Endothelial cell of umbilical vein (primary cell): ENCODE data around the gene ARHGAP18. TPM values are rescaled to one million over a fixed set of nuclear protein-coding genes. Genes with fewer than 3 reads are reported as not detected.

Experiments
- BruUV-seq: library from RNA; stranded (reverse); fragments of 400-500 nt; replicated peaks from 2 replicates; lab custom pipeline; 2021; lab: Mats Ljungman, UMichigan
- CTCF ChIA-PET: fragments of 300-600, 350-600 bp; sonication (Branson Sonifier 250); formaldehyde crosslinking; loops from one replicate; lab custom pipeline; 2021; ENCODE audit warnings: antibody characterized with exemption, inconsistent platforms; lab: Charles Lee
- POLR2A ChIA-PET: fragments of 300-600, 350-600 bp; sonication (Branson Sonifier 250); formaldehyde crosslinking; loops from one replicate; lab custom pipeline; 2021; ENCODE audit warnings: antibody characterized with exemption, inconsistent platforms; lab: Charles Lee
- DNase-seq: peaks from one replicate; pipeline ENCODE4 v3.0.0-alpha.2; 2011; ENCODE audit warnings: low read depth, low spot score
- FAIRE-seq: peaks from 2 replicates; lab custom pipeline; 2011; peaks lifted over from hg19 to GRCh38; lab: Jason Lieb, UNC
- H2AFZ ChIP-seq: 2 replicates; pipeline ENCODE4 v1.6.0; 2012; ENCODE audit warnings: low read depth, low read length, control low read depth, inconsistent platforms
- H3K27ac ChIP-seq: 2 replicates; pipeline ENCODE4 v1.5.1; 2011; ENCODE audit warnings: low read depth, mild to moderate bottlenecking, control low read depth, low read length, moderate library complexity; ENCODE audit not compliant: insufficient read depth
- H3K27me3 ChIP-seq, 2 experiments: 2 replicates each; pipeline versions ENCODE4 v1.6.0 to v1.6.1; 2011; ENCODE audit warnings: low read length in 2 of 2, mixed read lengths in 1 of 2; ENCODE audit not compliant: control insufficient read depth in 2 of 2, insufficient read depth in 2 of 2
- H3K36me3 ChIP-seq, 2 experiments: 2 replicates in 1 of 2; 3 replicates in 1 of 2; pipeline ENCODE4 v1.5.1; 2011; ENCODE audit warnings: low read length in 2 of 2, mild to moderate bottlenecking in 1 of 2, moderate library complexity in 1 of 2; ENCODE audit not compliant: control insufficient read depth in 2 of 2, insufficient read depth in 2 of 2; ENCODE audit errors: extremely low read depth in 1 of 2
- H3K4me1 ChIP-seq: 3 replicates; pipeline ENCODE4 v1.5.1; 2011; ENCODE audit warnings: mild to moderate bottlenecking, low read length; ENCODE audit not compliant: control insufficient read depth, insufficient read depth; ENCODE audit errors: extremely low read depth
- H3K4me2 ChIP-seq: 2 replicates; pipeline ENCODE4 v1.6.1; 2011; ENCODE audit warnings: low read length, control low read depth, mixed read lengths; ENCODE audit not compliant: insufficient read depth
- H3K4me3 ChIP-seq, 3 experiments: fragments of 200-600 bp in 1 of 3; sonication (generic), shearing (Covaris generic) in 1 of 3; replicated peaks in 1 of 3; 2 replicates each; pipeline ENCODE4 v1.5.1; 2011 to 2016; ENCODE audit warnings: control low read depth in 3 of 3, low read length in 3 of 3, mild to moderate bottlenecking in 2 of 3, inconsistent platforms in 1 of 3, low read depth in 1 of 3, moderate library complexity in 1 of 3; ENCODE audit not compliant: insufficient read depth in 1 of 3
- H3K79me2 ChIP-seq: 2 replicates; pipeline ENCODE4 v1.6.0; 2012; ENCODE audit warnings: low read length, inconsistent platforms; ENCODE audit not compliant: control insufficient read depth, insufficient read depth
- H3K9ac ChIP-seq: replicated peaks from 2 replicates; pipeline ENCODE3; 2011; ENCODE audit warnings: low read length, control low read depth; ENCODE audit not compliant: insufficient read depth; ENCODE audit errors: extremely low read depth
- H3K9me1 ChIP-seq: replicated peaks from 3 replicates; pipeline ENCODE4 v1.6.0; 2011; ENCODE audit warnings: mild to moderate bottlenecking, low read length; ENCODE audit not compliant: control insufficient read depth, insufficient read depth; ENCODE audit errors: extremely low read depth
- H3K9me3 ChIP-seq: replicated peaks from 2 replicates; pipeline ENCODE4 v1.5.1; 2012; ENCODE audit warnings: low read length, inconsistent platforms; ENCODE audit not compliant: control insufficient read depth, insufficient read depth
- H4K20me1 ChIP-seq: replicated peaks from 2 replicates; pipeline ENCODE3; 2011; ENCODE audit warnings: mild to moderate bottlenecking, low read length; ENCODE audit not compliant: control insufficient read depth, insufficient read depth; ENCODE audit errors: extremely low read depth
- EZH2 ChIP-seq: IDR thresholded peaks from 2 replicates; pipeline ENCODE4 v1.6.1; 2012; ENCODE audit warnings: borderline replicate concordance, low read depth, mild to moderate bottlenecking, moderate library complexity, low read length, inconsistent platforms; ENCODE audit not compliant: severe bottlenecking
- FOS ChIP-seq: IDR thresholded peaks from 2 replicates; pipeline ENCODE4 v1.6.1; 2011; ENCODE audit warnings: mild to moderate bottlenecking, low read length, moderate library complexity, borderline replicate concordance; ENCODE audit not compliant: insufficient read depth
- GATA2 ChIP-seq: IDR thresholded peaks from 2 replicates; pipeline ENCODE4 v1.7.0; 2011; ENCODE audit warnings: low read depth, mild to moderate bottlenecking, moderate library complexity, mixed read lengths, low read length; ENCODE audit not compliant: insufficient read length, insufficient read depth
- JUN ChIP-seq: IDR thresholded peaks from 2 replicates; pipeline ENCODE4 v1.6.1; 2011; ENCODE audit warnings: borderline replicate concordance, low read depth; ENCODE audit not compliant: insufficient read length, insufficient read depth
- MAX ChIP-seq: IDR thresholded peaks from 2 replicates; pipeline ENCODE4 v1.6.1; 2011; ENCODE audit not compliant: insufficient read depth, insufficient read length
- MYC ChIP-seq: IDR thresholded peaks from one replicate; pipeline ENCODE4 v1.6.1; 2011; ENCODE audit warnings: mild to moderate bottlenecking, low read depth, low read length
- POLR2A ChIP-seq: IDR thresholded peaks from 2 replicates; pipeline ENCODE4 v1.6.1; 2012; ENCODE audit warnings: low read depth, mild to moderate bottlenecking, control low read depth, low read length
- POLR2AphosphoS5 ChIP-seq: IDR thresholded peaks from 2 replicates; pipeline ENCODE4 v1.6.1; 2012; ENCODE audit warnings: low read depth, mild to moderate bottlenecking, control low read depth, low read length, moderate library complexity; ENCODE audit not compliant: insufficient read depth
- dilution Hi-C: fragments of 300-500 bp; cut with MboI; formaldehyde crosslinking; loops from one replicate; pipeline ENCODE4 v1.15.0; 2019; ENCODE audit warnings: low sequenced_read_pairs; ENCODE audit not compliant: extremely low pct_ligation_motif_present
- intact Hi-C: fragments of 100-400 bp; cut with micrococcal nuclease; formaldehyde crosslinking; loops from one replicate; pipeline ENCODE4 v1.10.0; 2022
- polyA plus RNA-seq, 4 experiments: library from polyadenylated mRNA; depleted of rRNA in 3 of 4; stranded (reverse) in 3 of 4; unstranded in 1 of 4; fragments of >200 nt; gene quantifications; 2 replicates each; pipeline versions ENCODE4 v1.2.1 to v1.2.3, GENCODE V29; 2011 to 2012; ENCODE audit warnings: missing spikeins in 1 of 4
- total RNA-seq: library from RNA; stranded (reverse); gene quantifications from 2 replicates; pipeline ENCODE4 v1.2.3, GENCODE V29; 2021
- TF ChIP-seq, protein P1 (sequence below), 2 donors: IDR thresholded peaks; 1 replicate in 1 of 2; 2 replicates in 1 of 2; pipeline ENCODE4 v1.5.1; 2011; ENCODE audit warnings: low read length in 2 of 2, mild to moderate bottlenecking in 2 of 2, moderate library complexity in 2 of 2, control low read depth in 1 of 2, inconsistent platforms in 1 of 2, low read depth in 1 of 2; ENCODE audit not compliant: insufficient read depth in 1 of 2; ENCODE audit errors: extremely low read depth in 1 of 2

The ARHGAP18 gene
- total and polyA plus RNA-seq, 2 donors (not counting 3 experiments of a cell fraction or from before 2014, with no cell fraction given): 13.1 to 86.1 TPM

DNA sequence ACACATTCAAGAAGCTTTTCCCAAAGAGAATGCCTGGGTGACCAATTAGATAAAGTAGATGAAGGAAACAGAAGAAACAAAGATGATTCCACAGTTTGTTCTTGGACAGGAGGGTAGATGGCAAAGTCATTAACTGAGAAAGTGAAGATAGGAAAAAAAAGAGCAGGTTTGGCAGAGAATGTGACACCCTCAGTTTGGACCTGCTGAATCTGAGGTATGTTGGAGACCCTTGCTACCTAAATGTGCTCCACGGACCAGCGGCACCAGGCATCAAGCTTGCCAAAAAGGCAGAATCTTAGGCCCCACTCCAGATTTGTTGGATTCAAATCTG is 49.7 kb downstream of the ARHGAP18 start:
- Histone ChIP-seq H2AFZ (no peak overlapping the region), H3K9me3 (no peaks in the 10 kb centered on the region), H3K4me3 (no peak overlapping the region), H4K20me1 (no peaks in the 10 kb centered on the region), H3K4me2 (no peak overlapping the region), H3K36me3 (peaks cover 2 to 4% of the 10 kb centered on the region in 2 experiments), H3K79me2 (peaks cover 55% of the 10 kb centered on the region), H3K4me1 (peaks cover 12% of the 10 kb centered on the region), H3K27me3 (no peaks in the 10 kb centered on the region), H3K9ac (no peak overlapping the region), H3K9me1 (no peaks in the 10 kb centered on the region), H3K27ac (no peak overlapping the region)
- dilution Hi-C loops (no loop called here), intact Hi-C loops (no loop called here)
- DNase-seq (no peak), FAIRE-seq (no peak)
- POLR2A ChIA-PET: interaction anchor here (0.7 kb wide), 1 partner anchor 50 kb away, joined by 4 read pairs; no protein-coding TSS in a partner anchor
- TF ChIP-seq, protein P1, sequence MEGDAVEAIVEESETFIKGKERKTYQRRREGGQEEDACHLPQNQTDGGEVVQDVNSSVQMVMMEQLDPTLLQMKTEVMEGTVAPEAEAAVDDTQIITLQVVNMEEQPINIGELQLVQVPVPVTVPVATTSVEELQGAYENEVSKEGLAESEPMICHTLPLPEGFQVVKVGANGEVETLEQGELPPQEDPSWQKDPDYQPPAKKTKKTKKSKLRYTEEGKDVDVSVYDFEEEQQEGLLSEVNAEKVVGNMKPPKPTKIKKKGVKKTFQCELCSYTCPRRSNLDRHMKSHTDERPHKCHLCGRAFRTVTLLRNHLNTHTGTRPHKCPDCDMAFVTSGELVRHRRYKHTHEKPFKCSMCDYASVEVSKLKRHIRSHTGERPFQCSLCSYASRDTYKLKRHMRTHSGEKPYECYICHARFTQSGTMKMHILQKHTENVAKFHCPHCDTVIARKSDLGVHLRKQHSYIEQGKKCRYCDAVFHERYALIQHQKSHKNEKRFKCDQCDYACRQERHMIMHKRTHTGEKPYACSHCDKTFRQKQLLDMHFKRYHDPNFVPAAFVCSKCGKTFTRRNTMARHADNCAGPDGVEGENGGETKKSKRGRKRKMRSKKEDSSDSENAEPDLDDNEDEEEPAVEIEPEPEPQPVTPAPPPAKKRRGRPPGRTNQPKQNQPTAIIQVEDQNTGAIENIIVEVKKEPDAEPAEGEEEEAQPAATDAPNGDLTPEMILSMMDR (IDR thresholded peaks at IDR 0.05; ENCODE audit: extremely low read depth in 1 of 2, insufficient read depth in 1 of 2, low read depth in 1 of 2, low read length in 2 of 2): no peak
- TF ChIP-seq GATA2 (no peak), JUN (no peak), POLR2A (no peak), FOS (no peak), MAX (no peak), MYC (no peak), POLR2AphosphoS5 (no peak), EZH2 (no peak)
- BruUV-seq: no TSS peak
- CTCF ChIA-PET: interaction anchor here (3.3 kb wide), 1 partner anchor 62 kb away, joined by 9 read pairs; no protein-coding TSS in a partner anchor
